Activated CD4-positive, alpha-beta T cell treated with anti-CD3 and anti-CD28 coated beads, Interleukin-2, amount 50 U/mL, for 24 hours (primary cell): ENCODE measurements around the gene NNAT.

Experiments
- DNase-seq, 2 donors: peaks; one replicate each; pipeline ENCODE4 v3.0.0-alpha.2; 2020; ENCODE audit warnings: low read depth in 1 of 2, low spot score in 1 of 2

Gene NNAT

DNA sequence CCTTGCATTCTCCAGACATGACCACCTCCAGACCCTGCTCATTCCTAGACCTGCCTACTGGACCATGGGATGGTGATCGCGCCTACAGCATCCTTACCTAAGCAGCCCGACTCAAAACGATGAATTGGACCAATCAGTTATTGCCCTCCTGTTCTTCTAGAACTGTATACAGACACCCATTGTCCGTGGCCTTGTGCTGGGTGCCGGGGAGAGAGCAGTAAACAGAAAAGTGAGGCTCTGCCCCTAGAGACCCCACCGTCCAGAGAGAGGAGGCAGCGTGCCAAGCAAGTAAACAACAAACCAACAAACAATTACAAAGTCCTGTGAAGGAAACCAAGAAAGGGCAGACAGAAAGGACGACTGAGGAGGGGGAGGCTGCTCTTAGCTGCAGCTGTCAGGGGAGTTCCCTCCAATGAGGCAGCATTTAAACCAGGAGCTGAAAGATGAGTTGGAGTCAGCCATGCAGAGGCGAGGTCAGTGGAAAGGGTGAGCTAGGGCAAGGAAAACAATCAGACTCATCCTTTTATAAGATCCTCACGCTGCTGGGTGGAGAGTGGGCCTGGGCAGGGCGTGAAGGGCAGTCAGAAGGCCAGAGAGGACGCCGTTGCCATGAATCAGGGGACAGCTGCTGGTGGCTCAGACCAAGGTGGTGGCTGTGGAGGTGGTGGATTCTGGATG is 44.2 kb downstream of the NNAT start:
- no peak for DNase-seq

DNA sequence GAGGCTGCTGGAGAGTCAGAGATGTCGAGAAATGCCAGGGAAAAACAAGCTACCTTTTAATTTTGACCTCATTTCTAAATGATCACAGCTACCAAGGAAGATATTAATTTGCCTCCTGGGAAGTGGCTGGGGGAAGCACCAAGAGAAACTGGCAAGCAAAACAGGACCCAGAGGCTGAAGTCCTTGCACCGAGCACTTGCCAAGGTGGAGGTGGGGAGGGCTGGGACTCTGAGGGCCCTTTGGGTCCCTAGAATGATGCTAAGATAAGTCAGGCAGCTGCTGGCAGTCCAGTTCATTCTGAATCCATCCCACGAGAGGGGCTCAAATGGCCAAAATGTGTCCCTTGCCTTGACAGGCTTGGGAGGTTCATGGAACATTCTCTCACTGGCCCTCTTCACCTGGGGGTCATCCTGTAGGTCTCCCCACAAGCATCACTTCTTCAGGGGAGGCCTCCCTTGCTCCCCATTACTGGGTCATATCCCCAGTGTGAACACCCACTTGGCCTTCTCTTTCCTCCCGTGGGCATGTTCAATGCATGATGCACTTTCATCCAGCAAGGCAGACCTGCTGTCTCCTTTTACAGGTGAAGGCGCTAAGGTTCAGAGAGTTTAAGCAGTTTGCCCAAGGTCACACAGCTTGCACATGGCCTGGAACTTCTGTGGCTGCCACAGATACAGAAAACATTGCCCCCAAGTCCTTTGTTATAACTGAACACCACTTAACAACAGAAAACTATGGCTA is 45.7 kb downstream of the NNAT start:
- no peak for DNase-seq

DNA sequence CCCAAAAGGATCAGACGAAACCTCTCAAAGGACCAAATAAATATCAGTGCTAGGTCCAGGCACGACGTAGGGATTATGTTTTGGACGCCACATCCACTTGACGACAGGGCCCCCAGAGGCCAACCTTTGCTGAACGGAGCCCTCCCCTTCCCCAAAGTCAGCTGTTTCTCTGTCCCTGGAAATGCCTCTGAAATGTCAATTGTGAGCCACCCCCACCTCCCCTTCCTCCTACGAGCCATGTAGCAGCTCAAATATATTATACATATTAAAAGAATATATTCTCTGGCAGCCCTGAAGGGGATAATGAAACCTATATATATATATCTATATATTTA is 46.2 kb downstream of the NNAT start:
- no peak for DNase-seq

DNA sequence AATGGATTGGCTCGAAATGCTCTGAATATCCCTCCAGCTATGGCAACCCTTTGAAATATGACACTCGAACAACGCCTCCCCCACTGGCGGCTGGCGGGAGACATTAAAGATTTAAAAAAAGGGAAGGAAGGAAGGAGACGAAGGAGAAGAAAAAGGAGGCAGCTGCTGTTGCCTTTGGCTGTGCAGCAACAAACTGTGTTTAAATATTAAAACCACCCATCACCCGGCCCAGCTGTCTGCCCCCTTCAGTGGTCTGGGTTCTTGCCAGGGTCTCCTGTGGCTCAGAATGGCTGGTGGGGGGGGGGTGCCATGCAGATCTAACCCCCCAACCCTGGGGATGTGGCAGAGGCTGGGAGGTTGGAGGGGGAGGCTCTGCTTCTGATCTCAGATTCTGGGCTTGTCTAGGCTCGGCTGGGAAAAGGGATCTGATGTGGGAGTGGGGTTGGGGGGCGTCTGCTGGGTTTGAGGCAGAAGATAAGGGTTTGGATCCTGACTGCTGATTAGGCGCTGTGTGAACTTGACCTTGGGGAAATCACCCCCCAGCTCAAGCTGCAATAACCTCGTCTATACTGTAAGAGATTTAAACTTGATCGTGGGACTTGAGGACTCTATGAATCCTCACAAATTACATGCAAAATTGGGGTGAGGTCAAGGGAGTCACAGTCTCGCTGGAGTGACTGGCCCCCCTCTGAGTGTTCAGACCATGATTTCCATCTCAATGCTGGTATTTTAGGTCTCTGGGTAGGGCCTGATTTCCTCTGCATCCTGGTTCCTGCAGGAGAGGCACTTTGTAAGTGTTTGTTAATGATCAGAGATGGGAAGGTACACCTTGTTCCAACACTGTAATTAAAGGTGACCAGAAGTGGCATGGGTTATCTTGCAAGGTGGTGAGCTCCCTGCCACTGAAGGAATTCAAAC is 46.9 kb downstream of the NNAT start:
- no peak for DNase-seq

DNA sequence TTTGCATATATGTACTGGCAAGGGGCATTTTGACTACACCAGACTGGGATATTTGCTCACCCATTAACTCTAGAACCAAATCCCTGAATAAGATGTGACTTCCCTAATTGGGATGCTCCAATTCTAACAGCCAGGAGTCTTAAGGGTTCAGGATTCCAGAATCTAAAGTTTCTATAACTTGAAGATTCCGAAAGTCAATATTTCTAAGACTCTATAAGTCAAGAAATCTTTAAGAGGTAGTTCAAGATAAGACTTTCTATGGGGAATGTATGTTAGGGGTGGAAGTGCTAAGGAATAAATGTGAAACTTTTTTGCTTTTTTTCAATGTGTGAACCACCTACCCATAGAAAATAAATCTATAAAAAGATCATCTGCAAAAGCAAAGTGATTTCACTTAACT is 49.4 kb downstream of the NNAT start:
- no peak for DNase-seq

DNA sequence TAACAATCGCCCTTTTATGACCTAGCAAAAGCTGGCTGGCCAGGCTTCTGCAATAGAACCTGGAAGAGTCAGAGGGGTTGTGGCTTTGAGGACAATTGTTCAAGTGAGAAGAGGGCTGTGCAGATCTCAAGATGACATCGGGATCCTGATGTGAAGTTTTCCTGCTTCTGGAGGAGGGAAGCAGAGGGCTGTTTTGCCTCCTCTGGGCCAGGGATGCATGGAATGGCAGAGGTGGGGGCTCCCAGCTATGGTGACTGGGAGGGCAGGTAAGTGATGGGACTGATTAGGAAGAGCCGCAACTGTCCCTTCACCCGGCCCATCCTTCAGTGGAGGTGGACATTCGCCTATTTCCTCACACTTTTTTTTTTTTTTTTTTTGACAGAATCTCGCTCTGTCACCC is 50.0 kb downstream of the NNAT start:
- no peak for DNase-seq
